VCaP (cell line): ENCODE results near the gene UNC93B1.

Source experiments
- H3K27ac ChIP-seq: fragments of 450-650 bp; 2 replicates; pipeline ENCODE4 v1.5.1; 2017
- TF ChIP-seq, protein P1 (sequence below): fragments of 450-650 bp; conservative IDR thresholded peaks from 2 replicates; pipeline ENCODE4 v1.5.1; 2017; ENCODE audit warnings: mild to moderate bottlenecking, moderate library complexity

Gene UNC93B1

GRCh38 chr11:68032997-68033707 lies 29.3 kb upstream of the UNC93B1 start:
- H3K27ac ChIP-seq, result peak overlapping the region; percentile 96; the same call in 1 of the 2 replicates
- TF ChIP-seq, protein P1, sequence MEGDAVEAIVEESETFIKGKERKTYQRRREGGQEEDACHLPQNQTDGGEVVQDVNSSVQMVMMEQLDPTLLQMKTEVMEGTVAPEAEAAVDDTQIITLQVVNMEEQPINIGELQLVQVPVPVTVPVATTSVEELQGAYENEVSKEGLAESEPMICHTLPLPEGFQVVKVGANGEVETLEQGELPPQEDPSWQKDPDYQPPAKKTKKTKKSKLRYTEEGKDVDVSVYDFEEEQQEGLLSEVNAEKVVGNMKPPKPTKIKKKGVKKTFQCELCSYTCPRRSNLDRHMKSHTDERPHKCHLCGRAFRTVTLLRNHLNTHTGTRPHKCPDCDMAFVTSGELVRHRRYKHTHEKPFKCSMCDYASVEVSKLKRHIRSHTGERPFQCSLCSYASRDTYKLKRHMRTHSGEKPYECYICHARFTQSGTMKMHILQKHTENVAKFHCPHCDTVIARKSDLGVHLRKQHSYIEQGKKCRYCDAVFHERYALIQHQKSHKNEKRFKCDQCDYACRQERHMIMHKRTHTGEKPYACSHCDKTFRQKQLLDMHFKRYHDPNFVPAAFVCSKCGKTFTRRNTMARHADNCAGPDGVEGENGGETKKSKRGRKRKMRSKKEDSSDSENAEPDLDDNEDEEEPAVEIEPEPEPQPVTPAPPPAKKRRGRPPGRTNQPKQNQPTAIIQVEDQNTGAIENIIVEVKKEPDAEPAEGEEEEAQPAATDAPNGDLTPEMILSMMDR, result no peak

DNA sequence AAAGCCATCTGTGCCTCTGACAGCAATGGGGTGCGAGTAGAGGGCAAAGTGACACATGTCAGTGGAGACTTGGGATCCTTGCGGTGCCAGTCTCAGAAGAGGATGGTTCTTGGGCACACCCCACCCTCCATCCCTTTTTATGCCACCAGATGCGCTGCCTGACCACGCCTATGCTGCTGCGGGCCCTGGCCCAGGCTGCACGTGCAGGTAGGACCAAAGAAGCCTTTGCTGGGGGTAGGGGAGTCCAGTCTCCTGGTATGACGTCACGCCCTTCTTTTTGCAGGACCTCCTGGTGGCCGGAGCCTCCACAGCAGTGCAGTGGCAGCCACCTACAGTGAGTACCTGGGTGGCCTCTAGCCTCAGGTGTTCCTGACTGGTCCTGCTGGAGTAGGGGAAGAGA lies 28.1 kb upstream of the UNC93B1 start:
- TF ChIP-seq, protein P1, result no peak
- H3K27ac ChIP-seq, result peak overlapping the region; percentile 96; the same call in 1 of the 2 replicates

DNA sequence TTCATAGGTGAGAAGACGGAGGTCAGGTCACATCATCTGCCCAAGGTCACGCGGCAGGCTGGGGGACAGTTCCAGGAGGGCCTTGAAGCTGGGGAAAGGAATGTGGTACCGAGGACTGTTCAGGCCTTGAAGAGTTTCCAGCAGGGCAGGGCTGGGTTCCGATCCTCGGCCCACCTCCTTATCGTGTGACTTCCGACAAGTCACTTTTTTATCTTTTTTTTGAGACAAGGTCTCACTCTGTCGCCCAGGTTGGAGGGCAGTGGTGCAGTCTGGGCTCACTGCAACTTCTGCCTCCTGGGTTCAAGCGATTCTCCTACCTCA lies 27.2 kb upstream of the UNC93B1 start:
- TF ChIP-seq, protein P1, result no peak
- peak overlapping the region; percentile 96 for H3K27ac ChIP-seq

DNA sequence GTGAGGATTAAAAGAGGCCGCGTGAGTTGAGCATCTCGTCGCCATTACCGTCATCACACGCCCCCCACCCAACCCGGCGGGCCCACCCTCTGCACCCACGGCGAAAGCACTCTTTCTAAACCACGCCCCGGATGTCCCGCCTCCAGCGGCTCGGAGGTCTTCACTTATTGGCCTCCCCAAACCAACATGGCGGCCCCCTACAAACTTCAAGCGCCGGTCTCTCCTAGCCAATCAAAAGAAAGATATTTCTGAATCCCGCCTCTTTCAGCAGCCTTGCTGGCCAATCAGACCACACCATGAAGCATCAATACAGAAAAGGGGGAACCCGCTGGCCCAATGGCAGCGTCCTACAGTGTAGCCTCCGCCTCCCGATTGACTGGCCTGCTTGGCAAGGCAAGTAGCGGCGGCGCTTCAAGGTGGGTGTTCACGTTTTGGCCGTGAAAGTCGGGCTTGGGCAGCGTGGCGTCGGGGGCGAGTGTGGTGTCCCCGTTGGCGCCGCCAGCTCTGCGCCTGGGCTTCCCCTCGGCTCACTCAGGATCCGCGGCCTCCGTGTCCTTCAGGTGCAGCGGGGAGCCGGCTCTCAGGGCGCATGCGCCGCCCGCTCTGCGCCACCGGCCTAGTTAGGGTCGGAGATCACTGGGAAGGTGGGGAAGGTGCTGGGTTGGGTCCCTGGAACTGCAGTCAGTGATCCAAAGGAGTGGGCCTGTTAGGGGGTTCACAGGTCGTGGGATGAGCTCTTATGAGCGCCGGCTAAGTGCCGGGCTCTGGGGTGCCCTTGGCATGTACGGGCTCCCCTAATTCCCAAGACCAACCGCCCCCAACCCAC lies 26.6 kb upstream of the UNC93B1 start, which contains the start of gene NDUFS8:
NDUFS8 (plus strand) TSS at position 364 of the 826 bp plus-strand sequence. CDS start 1,471 bp downstream, outside the sequence.
- peak within 1 kb of the TSS; percentile 96 for H3K27ac ChIP-seq
- TF ChIP-seq, protein P1, result no peak; the same call in 1 of the 2 replicates

GRCh38 chr11:68028802-68029545 lies 25.1 kb upstream of the UNC93B1 start:
- TF ChIP-seq, protein P1, result no peak

DNA sequence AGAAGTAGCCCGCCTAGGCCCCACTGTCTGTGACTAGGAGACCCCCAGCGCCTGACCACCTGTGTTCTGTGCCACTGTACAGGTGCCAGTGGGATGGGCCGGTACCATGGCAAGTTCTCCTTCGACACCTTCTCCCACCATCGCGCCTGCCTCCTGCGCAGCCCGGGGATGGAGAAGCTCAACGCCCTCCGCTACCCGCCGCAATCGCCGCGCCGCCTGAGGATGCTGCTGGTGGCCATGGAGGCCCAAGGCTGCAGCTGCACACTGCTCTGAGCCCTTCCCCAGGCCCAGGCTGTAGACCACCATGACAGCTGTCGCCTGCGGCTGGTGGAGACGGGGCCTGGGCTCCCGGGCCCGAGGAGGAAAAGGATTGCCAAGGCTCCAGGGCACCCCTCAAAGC lies 23.8 kb upstream of the UNC93B1 start:
- TF ChIP-seq, protein P1, result no peak
- H3K27ac ChIP-seq, result no peak overlapping the region; the same call in 1 of the 2 replicates

More at GRCh38 chr11:68028802-68029545, 25.1 kb upstream of the UNC93B1 start:
- peak overlapping the region; percentile 96; the same call in 1 of the 2 replicates for H3K27ac ChIP-seq
